Neural cell (in vitro differentiated cells): Measurements from ENCODE around the gene GPD1. TPM values are rescaled to one million over a fixed set of nuclear protein-coding genes. Genes with fewer than 3 reads are reported as not detected.

Source experiments
- polyA plus RNA-seq: library from polyadenylated mRNA; depleted of rRNA; stranded (reverse); fragments of >200 nt; gene quantifications from 2 replicates; pipeline ENCODE4 v1.2.3, GENCODE V29; 2014

Gene GPD1
- polyA plus RNA-seq, 1 donor from 2014 or later, result 1.5 TPM

Other genes starting within 250 kb of the GPD1 start
- gene FAIM2, start 200.1 kb upstream of the GPD1 start, polyA plus RNA-seq, result 4.0 and 5.3 TPM in 2 replicates
- not detected in 2 replicates for gene AQP2, start 153.3 kb upstream of the GPD1 start, polyA plus RNA-seq
- not detected in 2 replicates for gene AQP5, start 142.1 kb upstream of the GPD1 start, polyA plus RNA-seq
- gene AQP6, start 131.1 kb upstream of the GPD1 start, polyA plus RNA-seq, result not detected in 2 replicates
- gene RACGAP1, start 78.5 kb upstream of the GPD1 start, polyA plus RNA-seq, result 16.2 and 18.3 TPM in 2 replicates
- 8.0 and 9.1 TPM in 2 replicates for gene ASIC1, start 46.4 kb upstream of the GPD1 start, polyA plus RNA-seq
- 90.9 and 117 TPM in 2 replicates for gene SMARCD1, start 18.7 kb upstream of the GPD1 start, polyA plus RNA-seq
- 73.4 and 79.3 TPM in 2 replicates for gene COX14, start 8.2 kb downstream of the GPD1 start, polyA plus RNA-seq
- 463 and 470 TPM in 2 replicates for gene CERS5, start 63.4 kb downstream of the GPD1 start, polyA plus RNA-seq
- gene LIMA1, start 179.5 kb downstream of the GPD1 start, polyA plus RNA-seq, result 4.4 and 7.6 TPM in 2 replicates